ENCODE measurements around the gene PAX2. TPM values are rescaled to one million over a fixed set of nuclear protein-coding genes. Genes with fewer than 3 reads are reported as not detected.
A peak's percentile ranks its signal among the peaks of the same experiment; 100 is the strongest.

The PAX2 gene
- total RNA-seq, 4 donors from 2014 or later = not detected

- Histone ChIP-seq H3K36me3 (no peaks in the 10 kb centered on the region), H3K4me3 (no peak overlapping the region), H3K4me1 (peaks cover 0 to 92% (median 49%) of the 10 kb centered on the region in 4 donors), H3K27me3 (peaks cover 12 to 100% of the 10 kb centered on the region in 2 donors), H3K9me3 (no peaks in the 10 kb centered on the region), H3K27ac (no peak overlapping the region)
- peak in 4 of 5 experiments; percentile 22 to 37 (median 33) for TF ChIP-seq CTCF (IDR thresholded peaks at IDR 0.05)
- no peak for TF ChIP-seq EP300 (IDR thresholded peaks at IDR 0.05)
- WGBS, 2 donors = 0 to 3% methylated on average over 16 of the region's 16 CpGs
- no peak for DNase-seq (ENCODE audit: low spot score in 2 of 2)
Observed at GRCh38 chr10:100743626-100744135, 1.7 kb upstream of the PAX2 start.

GRCh38 chr10:100744136-100744986, 1.0 kb upstream of the PAX2 start:
- Histone ChIP-seq H3K27me3 (peaks cover 7 to 100% of the 10 kb centered on the region in 2 donors), H3K36me3 (no peaks in the 10 kb centered on the region), H3K9me3 (no peaks in the 10 kb centered on the region), H3K4me1 (peaks cover 0 to 94% (median 48%) of the 10 kb centered on the region in 4 donors), H3K4me3 (peak overlapping the region in 1 of 4 donors; percentile 45), H3K27ac (no peak overlapping the region)
- WGBS, 2 donors = 2 to 3% methylated on average over 53 to 63 of the region's 65 CpGs
- DNase-seq (ENCODE audit: low spot score in 2 of 2) = no peak
- TF ChIP-seq EP300 (IDR thresholded peaks at IDR 0.05) (no peak), POLR2A (IDR thresholded peaks at IDR 0.05) (no peak), CTCF (IDR thresholded peaks at IDR 0.05) (no peak)

GRCh38 chr10:100745882-100746783, 751 bp downstream of the PAX2 start:
- no peaks in the 10 kb centered on the region for H3K9me3 ChIP-seq
- no peak overlapping the region for H3K27ac ChIP-seq
- H3K36me3 ChIP-seq = no peaks in the 10 kb centered on the region
- TF ChIP-seq POLR2A (IDR thresholded peaks at IDR 0.05) (no peak), EP300 (IDR thresholded peaks at IDR 0.05) (no peak), CTCF (IDR thresholded peaks at IDR 0.05) (no peak)
- peaks cover 4 to 100% of the 10 kb centered on the region in 2 donors for H3K27me3 ChIP-seq
- peak overlapping the region; percentile 11 to 45 (median 23) for H3K4me3 ChIP-seq
- 4 to 5% methylated on average over 19 to 30 of the region's 54 CpGs for WGBS, 2 donors
- H3K4me1 ChIP-seq = peaks cover 0 to 86% (median 45%) of the 10 kb centered on the region in 4 donors
- no peak for DNase-seq (ENCODE audit: low spot score in 2 of 2)

GRCh38 chr10:100746784-100747455, 1.5 kb downstream of the PAX2 start:
- no peak for DNase-seq (ENCODE audit: low spot score in 2 of 2)
- peaks cover 0 to 79% (median 41%) of the 10 kb centered on the region in 4 donors for H3K4me1 ChIP-seq
- H3K27me3 ChIP-seq = peaks cover 4 to 100% of the 10 kb centered on the region in 2 donors
- H3K9me3 ChIP-seq = no peaks in the 10 kb centered on the region
- WGBS, 2 donors = 11 to 19% methylated on average over 9 of the region's 9 CpGs
- TF ChIP-seq EP300 (IDR thresholded peaks at IDR 0.05) (no peak), CTCF (IDR thresholded peaks at IDR 0.05) (no peak), POLR2A (IDR thresholded peaks at IDR 0.05) (no peak)
- H3K4me3 ChIP-seq = no peak overlapping the region
- H3K27ac ChIP-seq = no peak overlapping the region
- H3K36me3 ChIP-seq = no peaks in the 10 kb centered on the region
